Measurements from ENCODE around the gene KRTAP2-4.
"Not testable (repeated sequence)": the region's sequence is repeated elsewhere in the genome, so short reads cannot be mapped to it uniquely, and the experiment has no call there.

DNA sequence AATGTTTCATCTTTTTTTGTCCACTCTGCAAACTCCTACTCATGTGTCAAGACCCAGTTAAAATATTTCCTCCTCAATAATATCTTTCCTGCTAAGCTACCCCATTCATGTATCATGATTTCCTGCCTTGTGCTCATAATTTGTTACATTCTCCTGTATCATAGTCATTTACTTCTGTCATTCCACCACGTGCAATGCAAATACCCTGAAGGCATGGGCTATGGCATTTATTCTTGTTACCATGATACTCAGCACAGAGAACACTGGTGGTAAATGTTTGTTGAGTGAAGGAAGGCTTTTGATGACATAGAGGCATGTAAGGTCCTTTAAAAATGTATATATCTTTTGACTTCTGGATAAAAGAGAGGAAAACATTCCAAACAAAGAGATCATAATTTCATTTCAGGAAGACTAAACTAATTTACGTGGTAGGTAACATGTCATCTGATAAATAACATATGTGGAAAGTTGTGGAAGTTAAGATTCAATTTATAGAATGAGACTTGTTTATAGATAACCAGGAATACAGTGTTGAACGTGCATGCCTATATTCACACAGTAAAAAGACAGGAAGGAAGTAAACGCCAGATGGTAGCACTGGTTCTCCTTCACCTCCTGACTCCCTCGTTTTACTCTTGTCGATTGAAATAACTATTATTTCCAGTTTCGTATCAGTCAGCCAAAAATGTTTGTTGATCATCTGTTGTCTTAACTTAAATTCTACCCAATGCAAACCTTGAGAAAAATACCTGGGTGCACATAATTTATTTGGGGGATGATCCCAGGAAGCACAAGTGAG, 34.2 kb upstream of the KRTAP2-4 start:
- TF ChIP-seq, protein P1, sequence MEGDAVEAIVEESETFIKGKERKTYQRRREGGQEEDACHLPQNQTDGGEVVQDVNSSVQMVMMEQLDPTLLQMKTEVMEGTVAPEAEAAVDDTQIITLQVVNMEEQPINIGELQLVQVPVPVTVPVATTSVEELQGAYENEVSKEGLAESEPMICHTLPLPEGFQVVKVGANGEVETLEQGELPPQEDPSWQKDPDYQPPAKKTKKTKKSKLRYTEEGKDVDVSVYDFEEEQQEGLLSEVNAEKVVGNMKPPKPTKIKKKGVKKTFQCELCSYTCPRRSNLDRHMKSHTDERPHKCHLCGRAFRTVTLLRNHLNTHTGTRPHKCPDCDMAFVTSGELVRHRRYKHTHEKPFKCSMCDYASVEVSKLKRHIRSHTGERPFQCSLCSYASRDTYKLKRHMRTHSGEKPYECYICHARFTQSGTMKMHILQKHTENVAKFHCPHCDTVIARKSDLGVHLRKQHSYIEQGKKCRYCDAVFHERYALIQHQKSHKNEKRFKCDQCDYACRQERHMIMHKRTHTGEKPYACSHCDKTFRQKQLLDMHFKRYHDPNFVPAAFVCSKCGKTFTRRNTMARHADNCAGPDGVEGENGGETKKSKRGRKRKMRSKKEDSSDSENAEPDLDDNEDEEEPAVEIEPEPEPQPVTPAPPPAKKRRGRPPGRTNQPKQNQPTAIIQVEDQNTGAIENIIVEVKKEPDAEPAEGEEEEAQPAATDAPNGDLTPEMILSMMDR (IDR thresholded peaks at IDR 0.05; ENCODE audit: insufficient read depth, low read length), result not testable (repeated sequence)
- TF ChIP-seq POLR2AphosphoS5 (IDR thresholded peaks at IDR 0.05; ENCODE audit: low read depth), result not testable (repeated sequence)

All from HL-60 (cell line).